ENCODE measurements around the gene PRPF31. TPM values are rescaled to one million over a fixed set of nuclear protein-coding genes. Genes with fewer than 3 reads are reported as not detected.

The PRPF31 gene
- total and polyA plus RNA-seq, 2 of the 13 experiments (the other 11 are each of a cell fraction or from before 2014, with no cell fraction given): 23.8 to 63.8 TPM

GRCh38 chr19:54173359-54173699, 57.8 kb downstream of the PRPF31 start (continued):
- TF ChIP-seq TARDBP (CRISPR knock-in tag; IDR thresholded peaks at IDR 0.05) (no peak), HIVEP1 (CRISPR knock-in tag; IDR thresholded peaks at IDR 0.05) (peak; percentile 3; the same call in 1 of the 2 replicates), KDM2A (CRISPR knock-in tag; IDR thresholded peaks at IDR 0.05; ENCODE audit: borderline replicate concordance, low read depth) (peak; percentile 57)

DNA sequence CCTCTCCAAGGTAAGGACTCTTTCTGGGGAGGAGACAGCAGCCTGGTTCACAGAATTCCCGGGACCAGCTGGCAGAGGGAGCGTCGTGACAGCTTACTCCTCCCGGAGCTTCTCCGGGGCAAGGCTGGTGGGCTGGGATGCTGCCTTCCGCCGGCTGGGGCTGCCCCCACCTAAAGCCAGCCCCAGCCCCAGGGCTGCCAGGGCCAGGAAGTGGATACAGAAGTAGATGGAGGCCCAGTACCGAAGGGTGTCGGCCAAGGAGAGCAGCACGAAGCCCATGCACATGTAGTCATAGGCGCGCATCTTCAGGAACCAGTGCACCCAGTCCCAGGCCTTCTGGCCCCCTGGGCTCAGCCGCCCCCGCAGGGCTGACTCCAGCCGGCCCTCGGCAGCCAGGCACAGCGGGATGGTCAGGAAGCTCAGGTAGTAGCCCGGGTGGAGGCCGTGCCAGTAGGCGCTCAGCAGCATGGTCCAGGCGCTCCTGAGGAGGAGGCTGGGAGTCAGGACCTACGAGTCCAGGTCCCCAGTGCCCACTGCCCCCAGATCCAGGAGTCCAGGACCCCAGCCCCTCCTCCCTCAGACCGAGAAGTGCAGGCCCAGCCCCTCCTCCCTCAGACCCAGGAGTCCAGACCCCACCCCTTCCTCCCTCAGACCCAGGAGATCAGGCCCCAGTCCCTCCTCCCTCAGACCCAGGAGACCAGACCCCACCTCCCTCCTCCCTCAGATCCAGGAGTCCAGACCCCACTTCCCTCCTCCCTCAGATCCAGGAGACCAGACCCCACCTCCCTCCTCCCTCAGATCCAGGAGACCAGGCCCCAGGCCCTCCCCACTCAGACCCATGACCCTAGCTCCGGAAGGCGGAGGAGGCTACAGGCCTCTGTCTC, 58.6 kb downstream of the PRPF31 start:
- Histone ChIP-seq H3K4me3 (replicated peaks in 1 of 3; ENCODE audit: insufficient read depth in 1 of 3, low read depth in 2 of 3, low read length in 3 of 3) (no peak overlapping the region), H3K9me3 (ENCODE audit: low read length) (no peaks in the 10 kb centered on the region), H3K4me2 (ENCODE audit: low read depth, low read length) (no peak overlapping the region), H3K79me2 (ENCODE audit: insufficient read depth, low read length) (no peaks in the 10 kb centered on the region), H3K27me3 (ENCODE audit: control insufficient read depth in 1 of 2, insufficient read depth in 2 of 2, low read length in 2 of 2) (no peaks in the 10 kb centered on the region), H3K36me3 (replicated peaks in 1 of 2; ENCODE audit: control insufficient read depth in 1 of 2, insufficient read depth in 2 of 2, low read length in 2 of 2) (peaks cover 0 to 5% of the 10 kb centered on the region in 2 experiments; a peak in 3 of 5 replicates), H3K9ac (ENCODE audit: insufficient read depth, low read depth, low read length) (no peak overlapping the region), H2AFZ (ENCODE audit: low read length) (no peak overlapping the region), H3K4me1 (ENCODE audit: insufficient read depth, low read length) (peaks cover 7% of the 10 kb centered on the region; the same call in 1 of the 2 replicates), H3K27ac (ENCODE audit: extremely low read length, insufficient read depth, low read length) (no peak overlapping the region), H4K20me1 (ENCODE audit: insufficient read depth, low read length) (no peaks in the 10 kb centered on the region)
- peak; percentile 21 for ATAC-seq
- in situ Hi-C loops (cut with HindIII; ENCODE audit: extremely low pct_ligation_motif_present, low pct_unique_long_range_greater_than_20kb) (no loop called here), intact Hi-C loops (cut with micrococcal nuclease; ENCODE audit: unreplicated experiment) (no loop called here)
- 91% methylated on average over 4 of the region's 25 CpGs for WGBS (ENCODE audit: low lambda C conversion rate)
- no TSS peak for BruUV-seq (replicated peaks)
- DNase-seq (ENCODE audit: low spot score): no peak
- POLR2A ChIA-PET: interaction anchor here (1.7 to 1.8 kb wide), 2 partner anchors 14 to 15 kb away, joined by 3 to 11 read pairs; partner anchors contain the start of gene MBOAT7
- no peak for FAIRE-seq
- CTCF ChIA-PET (ENCODE audit: low intra/inter-chr PET ratio, low total read pairs): no interaction called here
- TF ChIP-seq PAWR (CRISPR knock-in tag; IDR thresholded peaks at IDR 0.05; ENCODE audit: borderline replicate concordance) (no peak), ZBTB4 (CRISPR knock-in tag; IDR thresholded peaks at IDR 0.05; ENCODE audit: borderline replicate concordance) (no peak), ZNF235 (CRISPR knock-in tag; IDR thresholded peaks at IDR 0.05; ENCODE audit: borderline replicate concordance) (no peak), ZBTB37 (CRISPR knock-in tag; IDR thresholded peaks at IDR 0.05) (no peak), SP140L (CRISPR knock-in tag; IDR thresholded peaks at IDR 0.05; ENCODE audit: borderline replicate concordance) (no peak), RBFOX2 (IDR thresholded peaks at IDR 0.05; ENCODE audit: low read depth, low read length) (0 out of 2 replicates have a peak, but pooled peaks have one; percentile 21), MED1 (CRISPR knock-in tag; IDR thresholded peaks at IDR 0.05) (no peak), KLF16 (CRISPR knock-in tag; IDR thresholded peaks at IDR 0.05) (no peak), ZNF432 (CRISPR knock-in tag; IDR thresholded peaks at IDR 0.05; ENCODE audit: borderline replicate concordance) (no peak), DBP (CRISPR knock-in tag; IDR thresholded peaks at IDR 0.05; ENCODE audit: not compliant biosample characterization) (no peak), BCL3 (CRISPR knock-in tag; IDR thresholded peaks at IDR 0.05) (no peak)
